Stomach (tissue), 9 donors: Measurements from ENCODE around the gene BLID. TPM values are rescaled to one million over a fixed set of nuclear protein-coding genes. Genes with fewer than 3 reads are reported as not detected.

Source experiments
- DNase-seq, 2 donors: peaks; one replicate each; pipeline versions ENCODE4 v3.0.0 to v3.0.0-alpha.2; 2013 to 2019
- H3K27ac ChIP-seq, 5 donors: fragments of 200-600 bp in 4 of 5; sonication (generic) in 4 of 5; one replicate each; pipeline ENCODE4 v1.5.1; 2013 to 2019; ENCODE audit warnings: mild to moderate bottlenecking in 1 of 5, moderate library complexity in 1 of 5
- H3K27me3 ChIP-seq, 3 donors: fragments of 200-600 bp; sonication (generic); one replicate each; pipeline ENCODE4 v1.5.1; 2017 to 2019; ENCODE audit warnings: mixed run types in 1 of 3
- H3K36me3 ChIP-seq, 4 donors: fragments of 200-600 bp; sonication (generic); 1 replicate in 3 of 4; 2 replicates in 1 of 4; pipeline ENCODE4 v1.5.1; 2016 to 2019
- H3K4me1 ChIP-seq, 4 donors: fragments of 200-600 bp; sonication (generic); one replicate each; pipeline ENCODE4 v1.5.1; 2016 to 2019
- H3K4me3 ChIP-seq, 4 donors: fragments of 200-600 bp; sonication (generic) in 3 of 4; one replicate each; pipeline ENCODE4 v1.5.1; 2016 to 2019; ENCODE audit warnings: mild to moderate bottlenecking in 1 of 4
- H3K9me3 ChIP-seq, 4 donors: fragments of 200-600 bp; sonication (generic); one replicate each; pipeline ENCODE4 v1.5.1; 2016 to 2019
- CTCF ChIP-seq, 7 experiments: fragments of 450-650 bp in 4 of 7; fragments of 200-600 bp in 3 of 7; sonication (generic) in 3 of 7; IDR thresholded peaks; one replicate each; pipeline ENCODE4 v1.5.1; 2016 to 2019; ENCODE audit warnings: antibody characterized with exemption in 7 of 7, control low read depth in 2 of 7, mild to moderate bottlenecking in 1 of 7
- EP300 ChIP-seq: sonication (generic); formaldehyde crosslinking; IDR thresholded peaks from one replicate; pipeline ENCODE4 v1.6.1; 2017; ENCODE audit warnings: antibody characterized with exemption
- POLR2A ChIP-seq, 4 donors: fragments of 450-650 bp; IDR thresholded peaks; one replicate each; pipeline ENCODE4 v1.6.1; 2016; ENCODE audit warnings: antibody characterized with exemption in 4 of 4, control low read depth in 2 of 4, mild to moderate bottlenecking in 1 of 4, moderate library complexity in 1 of 4
- POLR2AphosphoS5 ChIP-seq, 3 donors: sonication (generic); formaldehyde crosslinking; IDR thresholded peaks; one replicate each; pipeline ENCODE4 v1.6.1; 2016; ENCODE audit warnings: antibody characterized with exemption in 3 of 3
- WGBS, 5 donors: extraction: QIAGEN DNeasy Blood & Tissue Kit in 3 of 5; methylation state at CpG; one replicate each; pipeline versions ENCODE4 v1.1.5 to v1.1.7; 2013 to 2018; 5-methylcytosine and 5-hydroxymethylcytosine counted together
- intact Hi-C: fragments of 100-400 bp; cut with DNase I; formaldehyde crosslinking; loops from one replicate; pipeline ENCODE4 v1.15.1; 2023; ENCODE audit warnings: low total_unique reads
- polyA plus RNA-seq, 3 donors: library from polyadenylated mRNA; stranded (reverse); fragments of 200-250 nt; gene quantifications; one replicate each; pipeline ENCODE4 v1.2.3, GENCODE V29; 2013
- total RNA-seq, 5 donors: library from RNA; depleted of rRNA; stranded (reverse); fragments of >200 nt; gene quantifications; one replicate each; pipeline versions ENCODE4 v1.1.0 to v1.2.3, GENCODE V29; 2014 to 2016
- donor health status: healthy with polysubstance abuse.
- donor health status: Bipolar disorder and iron deficiency.
- donor health status: healthy.

Gene BLID
- total and polyA plus RNA-seq, 8 donors = 3.1 TPM; not detected in 7

- intact Hi-C loops = no loop called here
- no peaks in the 10 kb centered on the region for H3K27me3 ChIP-seq
- DNase-seq = no peak
- no peak overlapping the region for H3K4me3 ChIP-seq
- WGBS, 5 donors = 42 to 78% (median 73%) methylated on average over 2 of the region's 2 CpGs
- H3K36me3 ChIP-seq = no peaks in the 10 kb centered on the region
- H3K27ac ChIP-seq = peak overlapping the region in 4 of 5 donors; percentile 63 to 83 (median 77)
- no peaks in the 10 kb centered on the region for H3K9me3 ChIP-seq
- H3K4me1 ChIP-seq = peaks cover 0 to 42% (median 9%) of the 10 kb centered on the region in 4 donors
- TF ChIP-seq CTCF (IDR thresholded peaks at IDR 0.05) (no peak), EP300 (no peak), POLR2AphosphoS5 (IDR thresholded peaks at IDR 0.05) (no peak), POLR2A (IDR thresholded peaks at IDR 0.05) (no peak)
Measured at GRCh38 chr11:122159861-122160260, 43.8 kb upstream of the BLID start.

- Histone ChIP-seq H3K36me3 (no peaks in the 10 kb centered on the region), H3K4me1 (peaks cover 0 to 42% (median 9%) of the 10 kb centered on the region in 4 donors), H3K9me3 (no peaks in the 10 kb centered on the region), H3K27me3 (no peaks in the 10 kb centered on the region), H3K27ac (peak overlapping the region; percentile 49 to 83 (median 76)), H3K4me3 (peak overlapping the region; percentile 9 to 30 (median 11))
- intact Hi-C loops = no loop called here
- DNase-seq = peak in 1 of 2 donors; percentile 76
- WGBS, 5 donors = 19 to 36% (median 27%) methylated on average over 12 of the region's 12 CpGs
- TF ChIP-seq POLR2AphosphoS5 (IDR thresholded peaks at IDR 0.05) = no peak
- no peak for TF ChIP-seq POLR2A (IDR thresholded peaks at IDR 0.05)
- no peak for TF ChIP-seq CTCF (IDR thresholded peaks at IDR 0.05)
- no peak for TF ChIP-seq EP300
Measured at GRCh38 chr11:122159173-122159721, 43.2 kb upstream of the BLID start.

- Histone ChIP-seq H3K4me3 (peak overlapping the region in 3 of 4 donors; percentile 10 to 33 (median 30)), H3K36me3 (no peaks in the 10 kb centered on the region), H3K27ac (peak overlapping the region in 4 of 5 donors; percentile 63 to 83 (median 77)), H3K9me3 (no peaks in the 10 kb centered on the region), H3K4me1 (peaks cover 0 to 42% (median 9%) of the 10 kb centered on the region in 4 donors), H3K27me3 (no peaks in the 10 kb centered on the region)
- no peak for DNase-seq
- WGBS, 5 donors = 47 to 58% (median 55%) methylated on average over 4 of the region's 4 CpGs
- no peak for TF ChIP-seq POLR2AphosphoS5 (IDR thresholded peaks at IDR 0.05)
- intact Hi-C loops = no loop called here
Measured at GRCh38 chr11:122158171-122158570, 42.2 kb upstream of the BLID start.

GRCh38 chr11:122157653-122158161 lies 41.7 kb upstream of the BLID start:
- Histone ChIP-seq H3K27me3 (no peaks in the 10 kb centered on the region), H3K4me1 (peaks cover 0 to 42% (median 9%) of the 10 kb centered on the region in 4 donors), H3K9me3 (no peaks in the 10 kb centered on the region), H3K36me3 (no peaks in the 10 kb centered on the region), H3K4me3 (peak overlapping the region; percentile 23 to 33 (median 28)), H3K27ac (peak overlapping the region in 4 of 5 donors; percentile 63 to 83 (median 77))
- intact Hi-C loops = no loop called here
- WGBS, 5 donors = 36 to 56% (median 51%) methylated on average over 4 of the region's 4 CpGs
- TF ChIP-seq EP300 = no peak
- no peak for TF ChIP-seq POLR2AphosphoS5 (IDR thresholded peaks at IDR 0.05)
- TF ChIP-seq CTCF (IDR thresholded peaks at IDR 0.05) = no peak
- TF ChIP-seq POLR2A (IDR thresholded peaks at IDR 0.05) = no peak
- DNase-seq = no peak

- 61 to 77% (median 72%) methylated on average over 7 of the region's 7 CpGs for WGBS, 5 donors
- intact Hi-C loops = no loop called here
- H3K4me1 ChIP-seq = peaks cover 0 to 40% (median 9%) of the 10 kb centered on the region in 4 donors
- H3K27me3 ChIP-seq = no peaks in the 10 kb centered on the region
- TF ChIP-seq POLR2AphosphoS5 (IDR thresholded peaks at IDR 0.05) (peak in 2 of 3 donors; percentile 32 to 35), EP300 (no peak)
- peak overlapping the region in 4 of 5 donors; percentile 63 to 83 (median 77) for H3K27ac ChIP-seq
- H3K4me3 ChIP-seq = peak overlapping the region; percentile 23 to 33 (median 28)
- peak in 1 of 2 donors; percentile 31 for DNase-seq
- H3K9me3 ChIP-seq = no peaks in the 10 kb centered on the region
- no peaks in the 10 kb centered on the region for H3K36me3 ChIP-seq
Measured at GRCh38 chr11:122156940-122157382, 40.9 kb upstream of the BLID start.
